PFSK-1 (cell line): Measurements from ENCODE around the gene SPDYE3.

Experiments
- FOXP2 ChIP-seq: optimal IDR thresholded peaks from 2 replicates; pipeline ENCODE3; 2011; ENCODE audit warnings: borderline replicate concordance, control low read depth, inconsistent platforms; ENCODE audit not compliant: insufficient read depth; ENCODE audit errors: extremely low read length, extremely low read depth
- POLR2AphosphoS5 ChIP-seq: IDR thresholded peaks from 2 replicates; pipeline ENCODE4 v1.6.1; 2012; ENCODE audit warnings: low read depth, mild to moderate bottlenecking, control low read depth, low read length, moderate library complexity
- REST ChIP-seq, 2 experiments: IDR thresholded peaks; 2 replicates each; pipeline versions ENCODE4 v1.6.1 to v1.8.0; 2011 to 2012; ENCODE audit warnings: low read depth in 2 of 2, low read length in 2 of 2, control low read depth in 1 of 2, inconsistent platforms in 1 of 2, mild to moderate bottlenecking in 1 of 2, moderate library complexity in 1 of 2; ENCODE audit not compliant: insufficient read depth in 1 of 2
- SIN3A ChIP-seq: IDR thresholded peaks from 2 replicates; pipeline ENCODE4 v1.6.1; 2012; ENCODE audit warnings: mild to moderate bottlenecking, low read length, moderate library complexity, borderline replicate concordance; ENCODE audit not compliant: insufficient read depth
- TAF1 ChIP-seq: IDR thresholded peaks from 2 replicates; pipeline ENCODE4 v1.6.1; 2012; ENCODE audit warnings: low read length, control low read depth, borderline replicate concordance; ENCODE audit not compliant: insufficient read depth

GRCh38 chr7:100351657-100352058, 44.2 kb downstream of the SPDYE3 start:
- TF ChIP-seq POLR2AphosphoS5, result no peak
- no peak for TF ChIP-seq SIN3A
- no peak for TF ChIP-seq TAF1
- no peak for TF ChIP-seq REST (IDR thresholded peaks at IDR 0.05; ENCODE audit: insufficient read depth in 1 of 2, low read depth in 2 of 2, low read length in 2 of 2)
- TF ChIP-seq FOXP2, result no peak
